ENCODE results near the gene AK5. TPM values are rescaled to one million over a fixed set of nuclear protein-coding genes. Genes with fewer than 3 reads are reported as not detected.

AK5 gene
- total and polyA plus RNA-seq, 2 of the 4 experiments (the other 2 are of a cell fraction), result 22.5 to 25.8 TPM

DNA sequence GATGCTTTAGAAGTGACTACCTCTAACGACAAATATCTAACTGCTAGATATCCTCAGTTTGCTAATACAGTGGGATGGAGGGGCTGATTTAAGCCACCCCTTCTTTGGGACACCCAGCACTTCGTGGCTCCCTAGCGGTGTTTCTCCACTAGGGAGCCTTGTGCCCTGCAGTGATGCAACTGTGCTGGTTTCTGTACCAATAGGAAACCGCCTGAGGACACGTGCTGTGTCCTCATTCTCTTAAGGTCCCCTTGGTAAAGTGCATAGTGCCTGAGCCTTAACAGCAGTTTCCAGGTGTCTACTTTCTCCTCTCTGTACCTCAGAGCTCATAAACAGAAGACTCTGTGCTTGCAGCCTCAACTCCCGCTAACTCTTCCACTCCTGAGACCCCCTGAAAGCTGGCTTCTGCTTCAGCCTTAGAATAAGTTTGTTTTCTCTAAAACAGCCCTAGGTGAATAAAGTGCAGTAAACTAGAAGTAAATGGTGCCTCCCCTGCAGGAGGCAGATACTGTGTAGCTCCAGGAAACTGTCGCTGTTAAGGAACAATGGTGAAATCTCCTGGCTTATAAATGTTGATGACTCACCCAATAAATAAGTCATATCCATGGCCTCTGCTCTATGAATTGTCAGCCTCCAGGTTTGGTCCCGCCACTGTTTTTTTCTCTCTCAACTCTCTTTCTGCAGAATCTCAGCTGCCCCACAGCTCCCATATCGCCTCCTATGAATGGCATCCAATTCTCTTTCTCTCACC lies 130.4 kb downstream of the AK5 start:
- dilution Hi-C loops (cut with HindIII; ENCODE audit: low sequenced_read_pairs, unreplicated experiment) (no loop called here), in situ Hi-C loops (cut with MboI; ENCODE audit: low sequenced_read_pairs) (no loop called here), intact Hi-C loops (cut with micrococcal nuclease) (no loop called here)
- peaks cover 14% of the 10 kb centered on the region for H3K9me1 ChIP-seq (ENCODE audit: insufficient read depth, low read length)
- H3K4ac ChIP-seq (ENCODE audit: low read depth, low read length), result peak overlapping the region; percentile 56
- H3K79me1 ChIP-seq (ENCODE audit: low read depth in 1 of 2, low read length in 2 of 2), result peaks cover 5 to 42% of the 10 kb centered on the region in 2 experiments; a peak in 2 of 4 replicates
- peaks cover 4% of the 10 kb centered on the region; the same call in 1 of the 2 replicates for H3K4me1 ChIP-seq (ENCODE audit: control insufficient read depth, insufficient read depth, low read length)
- H2AK9ac ChIP-seq (replicated peaks; ENCODE audit: low read depth, low read length, poor library complexity), result peak overlapping the region; percentile 61
- H2BK5ac ChIP-seq (ENCODE audit: low read depth, low read length, poor library complexity, severe bottlenecking), result no peak overlapping the region
- H3K27ac ChIP-seq (ENCODE audit: insufficient read depth, low read length), result no peak overlapping the region
- ATAC-seq (ENCODE audit: low read depth) (no peak), DNase-seq (peak; percentile 66)
- H3K18ac ChIP-seq (ENCODE audit: low read depth, low read length), result no peak overlapping the region
- CTCF ChIA-PET, result no interaction called here
- peaks cover 6% of the 10 kb centered on the region for H3K36me3 ChIP-seq (ENCODE audit: control insufficient read depth, insufficient read depth, low read length)
- H2BK20ac ChIP-seq (ENCODE audit: low read depth, low read length), result no peak overlapping the region
- no peaks in the 10 kb centered on the region for H3K27me3 ChIP-seq (ENCODE audit: control insufficient read depth, insufficient read depth, low read length)
- BruUV-seq (replicated peaks), result no TSS peak
- no peak overlapping the region for H3K56ac ChIP-seq (ENCODE audit: extremely low read depth, insufficient read depth, low read length)
- H3K23ac ChIP-seq (ENCODE audit: low read depth, low read length), result no peak overlapping the region
- H4K8ac ChIP-seq (ENCODE audit: low read depth in 2 of 2, low read length in 2 of 2), result peak overlapping the region in 1 of 2 experiments; percentile 32; a peak in 1 of 4 replicates
- peak overlapping the region; percentile 51; the same call in 1 of the 2 replicates for H2AK5ac ChIP-seq (ENCODE audit: low read depth, low read length)
- 0 out of 3 replicates have a peak overlapping the region, but pooled peaks have one; percentile 60 for H2BK15ac ChIP-seq (ENCODE audit: low read depth, low read length)
- H3K4me3 ChIP-seq (ENCODE audit: insufficient read depth, low read depth, low read length), result no peak overlapping the region
- POLR2A ChIA-PET (ENCODE audit: unreplicated experiment), result no interaction called here
- peak overlapping the region; percentile 39 for H2BK120ac ChIP-seq (ENCODE audit: low read depth, low read length)
- no peaks in the 10 kb centered on the region for H4K20me1 ChIP-seq (ENCODE audit: insufficient read depth, low read length)
- no peak overlapping the region for H3K9ac ChIP-seq (ENCODE audit: low read depth, low read length)
- H3K4me2 ChIP-seq (ENCODE audit: low read depth, low read length), result no peak overlapping the region
- H3K14ac ChIP-seq (replicated peaks; ENCODE audit: low read depth, low read length), result peak overlapping the region; percentile 55; the same call in 1 of the 2 replicates
- peak overlapping the region; percentile 21; the same call in 1 of the 2 replicates for H4K91ac ChIP-seq (ENCODE audit: insufficient read depth, low read depth, low read length)
- H2AFZ ChIP-seq (replicated peaks; ENCODE audit: low read length, poor library complexity), result peak overlapping the region; percentile 47
- WGBS, 2 experiments (ENCODE audit: extremely low coverage in 2 of 2, insufficient read length in 1 of 2), result 73% methylated on average over 2 of the region's 9 CpGs; no CpG with 5 or more reads in 1 of the 2 experiments
- H3K9me3 ChIP-seq (ENCODE audit: control insufficient read depth, insufficient read depth, low read length), result no peaks in the 10 kb centered on the region
- no peak overlapping the region for H4K5ac ChIP-seq (ENCODE audit: low read depth, low read length)
- TF ChIP-seq BHLHE40 (IDR thresholded peaks at IDR 0.05; ENCODE audit: low read depth, low read length), result no peak
- TF ChIP-seq FOS (IDR thresholded peaks at IDR 0.05; ENCODE audit: low read depth, low read length), result peak; percentile 59
- TF ChIP-seq CEBPB (IDR thresholded peaks at IDR 0.05; ENCODE audit: low read depth, low read length), result peak; percentile 36; the same call in 1 of the 2 replicates
- no peak for TF ChIP-seq MAZ (IDR thresholded peaks at IDR 0.05; ENCODE audit: borderline replicate concordance, low read depth, low read length)
